AG09309 (cell line): ENCODE results near the gene GRIK4.

Source experiments
- DNase-seq: peaks from one replicate; pipeline ENCODE4 v3.0.0-alpha.2; 2010; ENCODE audit warnings: low read depth
- H3K4me3 ChIP-seq: 2 replicates; pipeline ENCODE4 v1.5.1; 2011; ENCODE audit warnings: mild to moderate bottlenecking, low read depth, low read length, moderate library complexity; ENCODE audit not compliant: control insufficient read depth
- TF ChIP-seq, protein P1 (sequence below): IDR thresholded peaks from 2 replicates; pipeline ENCODE4 v1.5.1; 2011; ENCODE audit warnings: mild to moderate bottlenecking, low read depth, low read length, inconsistent platforms; ENCODE audit not compliant: insufficient read depth, control insufficient read depth; ENCODE audit errors: missing control alignments

Gene GRIK4

DNA sequence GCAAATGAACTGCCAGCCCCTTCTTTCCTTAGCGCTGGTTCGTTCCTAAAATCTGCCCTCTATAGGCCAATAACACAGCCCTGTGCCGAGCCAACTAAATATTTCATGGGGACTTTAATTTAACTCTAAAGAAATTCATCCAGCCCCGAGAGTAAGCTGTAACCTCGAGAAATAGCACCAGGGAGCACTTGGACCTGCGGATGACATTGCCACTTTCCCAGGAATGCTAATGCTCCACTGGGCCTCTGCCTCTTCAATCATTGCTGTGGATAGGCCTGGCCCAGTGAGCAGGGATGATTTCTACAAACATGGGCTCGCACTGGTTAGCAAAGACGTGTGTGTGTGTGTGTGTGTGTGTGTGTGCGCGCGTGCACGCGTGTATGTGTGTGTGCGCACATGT lies 417.1 kb downstream of the GRIK4 start:
- TF ChIP-seq, protein P1, sequence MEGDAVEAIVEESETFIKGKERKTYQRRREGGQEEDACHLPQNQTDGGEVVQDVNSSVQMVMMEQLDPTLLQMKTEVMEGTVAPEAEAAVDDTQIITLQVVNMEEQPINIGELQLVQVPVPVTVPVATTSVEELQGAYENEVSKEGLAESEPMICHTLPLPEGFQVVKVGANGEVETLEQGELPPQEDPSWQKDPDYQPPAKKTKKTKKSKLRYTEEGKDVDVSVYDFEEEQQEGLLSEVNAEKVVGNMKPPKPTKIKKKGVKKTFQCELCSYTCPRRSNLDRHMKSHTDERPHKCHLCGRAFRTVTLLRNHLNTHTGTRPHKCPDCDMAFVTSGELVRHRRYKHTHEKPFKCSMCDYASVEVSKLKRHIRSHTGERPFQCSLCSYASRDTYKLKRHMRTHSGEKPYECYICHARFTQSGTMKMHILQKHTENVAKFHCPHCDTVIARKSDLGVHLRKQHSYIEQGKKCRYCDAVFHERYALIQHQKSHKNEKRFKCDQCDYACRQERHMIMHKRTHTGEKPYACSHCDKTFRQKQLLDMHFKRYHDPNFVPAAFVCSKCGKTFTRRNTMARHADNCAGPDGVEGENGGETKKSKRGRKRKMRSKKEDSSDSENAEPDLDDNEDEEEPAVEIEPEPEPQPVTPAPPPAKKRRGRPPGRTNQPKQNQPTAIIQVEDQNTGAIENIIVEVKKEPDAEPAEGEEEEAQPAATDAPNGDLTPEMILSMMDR = no peak
- DNase-seq = no peak
- no peak overlapping the region for H3K4me3 ChIP-seq

DNA sequence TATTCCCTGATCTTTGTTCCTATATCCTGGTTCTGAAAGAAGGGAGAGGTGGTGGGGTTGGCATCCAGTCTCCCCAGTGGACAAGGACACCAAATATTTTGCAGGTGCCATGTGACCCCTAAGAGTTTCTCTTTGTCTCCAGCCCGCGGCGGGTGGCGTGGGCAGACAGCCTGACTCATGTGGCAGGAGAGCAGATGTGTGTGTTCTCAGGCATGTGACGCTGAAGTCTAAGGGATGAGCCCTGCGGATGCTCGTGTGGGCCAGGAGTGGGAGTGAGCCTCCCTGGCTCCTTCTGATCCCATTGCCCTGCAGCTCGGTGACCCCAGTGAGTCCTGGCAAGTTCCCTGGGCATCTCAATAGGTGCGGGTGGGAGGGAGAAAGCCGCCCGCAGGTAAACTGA lies 417.5 kb downstream of the GRIK4 start:
- TF ChIP-seq, protein P1 = no peak
- no peak for DNase-seq
- no peak overlapping the region for H3K4me3 ChIP-seq

DNA sequence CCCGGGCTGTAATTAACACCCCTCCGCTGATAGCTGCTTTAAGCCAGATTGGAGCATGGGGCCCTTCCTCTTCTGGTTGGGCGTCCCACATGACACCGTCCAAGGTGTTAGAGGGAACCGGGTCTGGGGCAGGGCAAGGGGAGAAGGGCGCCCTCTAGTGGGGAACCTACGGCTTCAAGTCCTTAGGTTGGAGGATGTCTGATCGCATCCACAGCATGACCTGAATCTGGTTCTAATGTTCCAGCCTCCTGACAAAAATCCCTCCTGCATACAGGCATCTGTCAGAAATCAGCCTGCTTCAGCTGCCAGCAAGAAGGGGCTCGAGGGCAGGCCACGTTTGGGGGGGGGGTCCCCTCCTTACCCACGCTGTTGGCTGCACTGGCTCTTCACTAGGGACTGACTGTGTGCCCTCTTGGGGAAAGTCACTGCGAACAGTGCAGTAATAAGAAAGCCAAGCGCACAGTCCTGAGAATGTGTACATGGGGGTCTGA lies 418.2 kb downstream of the GRIK4 start:
- no peak for DNase-seq
- TF ChIP-seq, protein P1 = peak; percentile 54
- H3K4me3 ChIP-seq = no peak overlapping the region

DNA sequence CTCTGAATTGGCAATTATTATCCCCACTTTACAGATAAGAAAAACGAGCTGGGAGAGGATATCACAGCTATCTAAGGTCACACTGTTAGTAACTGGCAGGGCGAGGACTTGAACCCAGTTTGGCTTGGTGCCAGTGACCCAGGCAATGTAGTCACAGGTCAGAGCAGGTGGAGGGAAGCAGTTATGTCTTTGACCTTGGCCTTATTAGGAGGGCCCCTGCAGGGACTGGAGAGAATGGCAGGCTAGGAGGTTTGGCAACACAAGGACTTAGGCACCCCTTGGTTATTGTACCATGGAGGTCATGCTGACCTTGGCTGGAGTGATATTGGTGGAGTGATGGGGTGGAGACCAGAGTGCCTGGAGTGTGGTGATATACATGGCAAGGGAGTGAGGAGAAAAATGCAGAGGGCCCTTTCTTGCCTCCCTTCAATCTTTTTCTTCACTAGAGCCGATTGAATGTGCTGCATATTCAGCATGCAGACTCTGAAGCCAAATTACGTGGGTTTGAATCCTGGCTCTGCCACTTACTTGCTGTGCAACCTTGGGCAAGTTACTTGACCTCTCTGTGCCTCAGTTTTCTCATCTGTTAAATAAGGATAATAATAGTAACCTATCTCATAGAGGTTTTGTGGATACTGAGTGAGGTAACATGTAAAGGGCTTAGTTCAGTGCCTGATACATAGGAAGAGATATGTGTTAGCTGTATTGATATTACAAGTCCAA lies 419.7 kb downstream of the GRIK4 start:
- TF ChIP-seq, protein P1 = no peak
- DNase-seq = no peak
- H3K4me3 ChIP-seq = no peak overlapping the region

DNA sequence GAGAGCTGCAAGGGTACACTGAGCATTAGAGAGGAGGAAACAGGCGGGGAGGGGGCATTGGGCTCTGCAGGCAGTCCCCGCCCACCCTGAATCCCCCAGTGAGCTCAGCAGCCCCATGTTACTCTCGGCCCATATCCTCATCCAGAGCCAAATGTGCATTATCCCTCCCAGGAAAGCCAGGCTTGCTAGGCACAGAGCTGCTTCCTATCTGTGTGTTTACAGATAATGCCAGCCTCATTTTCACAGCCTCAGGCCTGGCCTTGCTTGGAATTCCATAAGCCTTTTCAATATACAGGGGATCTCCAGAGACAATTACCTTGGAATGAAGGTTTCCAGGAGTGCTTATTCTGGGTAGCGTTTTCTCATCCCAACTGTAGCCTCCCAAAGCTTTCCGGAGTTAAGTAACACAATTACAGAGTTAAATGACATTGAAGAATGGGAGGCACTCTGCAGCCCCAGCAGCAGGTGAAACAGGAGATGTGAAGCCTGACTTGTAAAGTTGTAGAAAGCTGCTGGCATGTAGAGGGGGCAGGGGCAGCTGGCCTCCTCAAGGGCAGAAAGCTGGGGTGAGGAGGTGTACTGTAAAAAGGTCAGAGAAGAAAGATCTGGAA lies 420.9 kb downstream of the GRIK4 start:
- H3K4me3 ChIP-seq = no peak overlapping the region
- TF ChIP-seq, protein P1 = no peak
- no peak for DNase-seq

DNA sequence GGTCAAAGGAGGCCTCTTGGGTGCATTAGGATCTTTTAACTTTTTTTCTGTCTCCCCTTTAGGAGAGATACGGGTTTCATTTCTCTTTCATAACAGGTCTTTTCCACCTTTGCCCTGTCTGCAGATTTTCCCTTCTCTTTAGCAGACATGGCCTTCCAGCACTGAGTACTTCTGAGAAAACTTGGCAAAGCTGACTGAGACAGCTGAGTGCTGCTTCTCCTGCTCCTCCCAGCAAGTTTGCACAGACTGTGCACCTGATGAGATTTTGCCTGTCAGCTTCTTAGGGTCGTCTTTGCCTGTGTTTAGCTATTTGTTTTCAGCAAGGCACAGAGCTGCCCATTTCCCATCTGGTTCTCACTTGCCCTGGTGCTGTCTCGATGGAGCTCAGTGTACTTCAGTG lies 424.8 kb downstream of the GRIK4 start:
- TF ChIP-seq, protein P1 = no peak
- no peak for DNase-seq
- H3K4me3 ChIP-seq = no peak overlapping the region
